ENCODE measurements around the gene CBARP.
A peak's percentile ranks its signal among the peaks of the same experiment; 100 is the strongest.

CBARP gene

DNA sequence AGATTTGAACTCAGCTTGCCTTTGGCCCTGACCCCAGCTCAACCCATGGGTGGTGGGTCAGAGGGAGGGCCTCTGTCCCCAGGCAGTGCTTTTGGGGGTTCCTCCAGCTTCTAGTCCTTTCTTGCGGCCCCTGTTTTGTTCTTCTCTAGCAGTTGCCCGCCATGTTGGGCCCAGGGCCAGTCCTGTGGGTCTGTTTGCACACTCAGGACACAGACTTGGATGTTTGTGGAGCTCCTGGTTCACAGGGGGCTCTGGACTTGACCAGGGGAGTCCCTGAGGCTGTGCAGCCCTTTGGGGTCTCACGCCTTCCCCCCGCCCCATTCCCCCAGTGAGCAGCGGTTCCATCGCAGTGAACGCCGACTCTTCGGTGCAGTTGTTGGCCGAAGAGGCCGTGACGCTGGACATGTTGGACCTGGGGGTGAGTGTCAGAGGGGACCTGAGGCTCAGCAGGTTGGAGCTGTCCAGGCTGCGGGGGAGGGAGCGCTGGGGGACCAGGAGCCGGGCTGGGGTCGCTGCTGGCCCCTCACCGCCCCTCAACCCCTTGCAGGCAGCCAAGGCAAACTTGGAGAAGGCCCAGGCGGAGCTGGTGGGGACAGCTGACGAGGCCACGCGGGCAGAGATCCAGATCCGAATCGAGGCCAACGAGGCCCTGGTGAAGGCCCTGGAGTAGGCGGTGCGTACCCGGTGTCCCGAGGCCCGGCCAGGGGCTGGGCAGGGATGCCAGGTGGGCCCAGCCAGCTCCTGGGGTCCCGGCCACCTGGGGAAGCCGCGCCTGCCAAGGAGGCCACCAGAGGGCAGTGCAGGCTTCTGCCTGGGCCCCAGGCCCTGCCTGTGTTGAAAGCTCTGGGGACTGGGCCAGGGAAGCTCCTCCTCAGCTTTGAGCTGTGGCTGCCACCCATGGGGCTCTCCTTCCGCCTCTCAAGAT is 6.2 kb upstream of the CBARP start:
- Histone ChIP-seq H3K27ac (ENCODE audit: extremely low read depth, low read depth, low read length) (peak overlapping the region; percentile 53; the same call in 1 of the 2 replicates), H3K4me3 (ENCODE audit: low read depth, low read length) (no peak overlapping the region), H3K36me3 (ENCODE audit: control insufficient read depth in 2 of 2, insufficient read depth in 1 of 2, low read length in 2 of 2) (peaks cover 0 to 11% of the 10 kb centered on the region in 2 experiments; a peak in 1 of 3 replicates), H3K4me1 (ENCODE audit: control insufficient read depth, insufficient read depth, low read length) (peaks cover 8% of the 10 kb centered on the region), H3K9me3 (ENCODE audit: control insufficient read depth, insufficient read depth, low read depth, low read length) (no peaks in the 10 kb centered on the region)
- CTCF ChIA-PET: interaction anchor here (0.6 to 5.5 kb wide), 47 partner anchors 9 to 486 kb away, joined by 3 to 299 read pairs (median 4); partner anchors contain the start of genes CIRBP, FAM174C, GPX4 and R3HDM4
- POLR2A ChIA-PET: interaction anchor here (0.5 to 7.7 kb wide), 12 partner anchors 9 to 165 kb away, joined by 3 to 231 read pairs (median 10); partner anchors contain the start of genes CIRBP, FAM174C and GPX4
- no peak for TF ChIP-seq ZNF354C (tag by site-specific recombination; IDR thresholded peaks at IDR 0.05; ENCODE audit: borderline replicate concordance, low read depth)
- TF ChIP-seq, protein P1, sequence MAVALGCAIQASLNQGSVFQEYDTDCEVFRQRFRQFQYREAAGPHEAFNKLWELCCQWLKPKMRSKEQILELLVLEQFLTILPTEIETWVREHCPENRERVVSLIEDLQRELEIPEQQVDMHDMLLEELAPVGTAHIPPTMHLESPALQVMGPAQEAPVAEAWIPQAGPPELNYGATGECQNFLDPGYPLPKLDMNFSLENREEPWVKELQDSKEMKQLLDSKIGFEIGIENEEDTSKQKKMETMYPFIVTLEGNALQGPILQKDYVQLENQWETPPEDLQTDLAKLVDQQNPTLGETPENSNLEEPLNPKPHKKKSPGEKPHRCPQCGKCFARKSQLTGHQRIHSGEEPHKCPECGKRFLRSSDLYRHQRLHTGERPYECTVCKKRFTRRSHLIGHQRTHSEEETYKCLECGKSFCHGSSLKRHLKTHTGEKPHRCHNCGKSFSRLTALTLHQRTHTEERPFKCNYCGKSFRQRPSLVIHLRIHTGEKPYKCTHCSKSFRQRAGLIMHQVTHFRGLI (tag by site-specific recombination; IDR thresholded peaks at IDR 0.05): no peak
- TF ChIP-seq OSR2 (tag by site-specific recombination; IDR thresholded peaks at IDR 0.05): 0 out of 2 replicates have a peak, but pooled peaks have one; percentile 8
- TF ChIP-seq RBAK (tag by site-specific recombination; IDR thresholded peaks at IDR 0.05): no peak
- TF ChIP-seq ZBTB1 (tag by site-specific recombination; IDR thresholded peaks at IDR 0.05): no peak
- TF ChIP-seq ZNF266 (tag by site-specific recombination; IDR thresholded peaks at IDR 0.05; ENCODE audit: low read depth): no peak
- peak; percentile 76 for TF ChIP-seq HIC1 (tag by site-specific recombination; IDR thresholded peaks at IDR 0.05)
- TF ChIP-seq ZBTB48 (tag by site-specific recombination; IDR thresholded peaks at IDR 0.05): peak; percentile 43; the same call in 1 of the 2 replicates
- TF ChIP-seq ZFP41 (tag by site-specific recombination; IDR thresholded peaks at IDR 0.05; ENCODE audit: borderline replicate concordance): no peak
- TF ChIP-seq ZNF530 (tag by site-specific recombination; IDR thresholded peaks at IDR 0.05; ENCODE audit: low read depth): no peak
- no peak for TF ChIP-seq ZNF248 (tag by site-specific recombination; IDR thresholded peaks at IDR 0.05)
- TF ChIP-seq ZNF571 (tag by site-specific recombination; IDR thresholded peaks at IDR 0.05): no peak
- TF ChIP-seq KLF8 (tag by site-specific recombination; IDR thresholded peaks at IDR 0.05): peak; percentile 66
- 0 out of 2 replicates have a peak, but pooled peaks have one; percentile 14 for TF ChIP-seq ZNF391 (tag by site-specific recombination; IDR thresholded peaks at IDR 0.05; ENCODE audit: borderline replicate concordance, low read depth)
- TF ChIP-seq GLIS2 (tag by site-specific recombination; IDR thresholded peaks at IDR 0.05): peak; percentile 51; the same call in 1 of the 2 replicates
- TF ChIP-seq ZNF792 (tag by site-specific recombination; IDR thresholded peaks at IDR 0.05): no peak
- TF ChIP-seq, protein P2, sequence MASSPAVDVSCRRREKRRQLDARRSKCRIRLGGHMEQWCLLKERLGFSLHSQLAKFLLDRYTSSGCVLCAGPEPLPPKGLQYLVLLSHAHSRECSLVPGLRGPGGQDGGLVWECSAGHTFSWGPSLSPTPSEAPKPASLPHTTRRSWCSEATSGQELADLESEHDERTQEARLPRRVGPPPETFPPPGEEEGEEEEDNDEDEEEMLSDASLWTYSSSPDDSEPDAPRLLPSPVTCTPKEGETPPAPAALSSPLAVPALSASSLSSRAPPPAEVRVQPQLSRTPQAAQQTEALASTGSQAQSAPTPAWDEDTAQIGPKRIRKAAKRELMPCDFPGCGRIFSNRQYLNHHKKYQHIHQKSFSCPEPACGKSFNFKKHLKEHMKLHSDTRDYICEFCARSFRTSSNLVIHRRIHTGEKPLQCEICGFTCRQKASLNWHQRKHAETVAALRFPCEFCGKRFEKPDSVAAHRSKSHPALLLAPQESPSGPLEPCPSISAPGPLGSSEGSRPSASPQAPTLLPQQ (tag by site-specific recombination; IDR thresholded peaks at IDR 0.05): peak; percentile 97
- TF ChIP-seq ZNF600 (tag by site-specific recombination; IDR thresholded peaks at IDR 0.05): peak; percentile 27; the same call in 1 of the 2 replicates
- peak; percentile 40; the same call in 1 of the 2 replicates for TF ChIP-seq ZNF629 (tag by site-specific recombination; IDR thresholded peaks at IDR 0.05)
- TF ChIP-seq ZNF112 (tag by site-specific recombination; IDR thresholded peaks at IDR 0.05): no peak
- TF ChIP-seq ZEB2 (tag by site-specific recombination; IDR thresholded peaks at IDR 0.05): peak; percentile 75
- TF ChIP-seq, protein P3, sequence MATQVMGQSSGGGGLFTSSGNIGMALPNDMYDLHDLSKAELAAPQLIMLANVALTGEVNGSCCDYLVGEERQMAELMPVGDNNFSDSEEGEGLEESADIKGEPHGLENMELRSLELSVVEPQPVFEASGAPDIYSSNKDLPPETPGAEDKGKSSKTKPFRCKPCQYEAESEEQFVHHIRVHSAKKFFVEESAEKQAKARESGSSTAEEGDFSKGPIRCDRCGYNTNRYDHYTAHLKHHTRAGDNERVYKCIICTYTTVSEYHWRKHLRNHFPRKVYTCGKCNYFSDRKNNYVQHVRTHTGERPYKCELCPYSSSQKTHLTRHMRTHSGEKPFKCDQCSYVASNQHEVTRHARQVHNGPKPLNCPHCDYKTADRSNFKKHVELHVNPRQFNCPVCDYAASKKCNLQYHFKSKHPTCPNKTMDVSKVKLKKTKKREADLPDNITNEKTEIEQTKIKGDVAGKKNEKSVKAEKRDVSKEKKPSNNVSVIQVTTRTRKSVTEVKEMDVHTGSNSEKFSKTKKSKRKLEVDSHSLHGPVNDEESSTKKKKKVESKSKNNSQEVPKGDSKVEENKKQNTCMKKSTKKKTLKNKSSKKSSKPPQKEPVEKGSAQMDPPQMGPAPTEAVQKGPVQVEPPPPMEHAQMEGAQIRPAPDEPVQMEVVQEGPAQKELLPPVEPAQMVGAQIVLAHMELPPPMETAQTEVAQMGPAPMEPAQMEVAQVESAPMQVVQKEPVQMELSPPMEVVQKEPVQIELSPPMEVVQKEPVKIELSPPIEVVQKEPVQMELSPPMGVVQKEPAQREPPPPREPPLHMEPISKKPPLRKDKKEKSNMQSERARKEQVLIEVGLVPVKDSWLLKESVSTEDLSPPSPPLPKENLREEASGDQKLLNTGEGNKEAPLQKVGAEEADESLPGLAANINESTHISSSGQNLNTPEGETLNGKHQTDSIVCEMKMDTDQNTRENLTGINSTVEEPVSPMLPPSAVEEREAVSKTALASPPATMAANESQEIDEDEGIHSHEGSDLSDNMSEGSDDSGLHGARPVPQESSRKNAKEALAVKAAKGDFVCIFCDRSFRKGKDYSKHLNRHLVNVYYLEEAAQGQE (tag by site-specific recombination; IDR thresholded peaks at IDR 0.05): 0 out of 2 replicates have a peak, but pooled peaks have one; percentile 7
- TF ChIP-seq IKZF3 (tag by site-specific recombination; IDR thresholded peaks at IDR 0.05): peak; percentile 55; the same call in 1 of the 2 replicates
- TF ChIP-seq, protein P4, sequence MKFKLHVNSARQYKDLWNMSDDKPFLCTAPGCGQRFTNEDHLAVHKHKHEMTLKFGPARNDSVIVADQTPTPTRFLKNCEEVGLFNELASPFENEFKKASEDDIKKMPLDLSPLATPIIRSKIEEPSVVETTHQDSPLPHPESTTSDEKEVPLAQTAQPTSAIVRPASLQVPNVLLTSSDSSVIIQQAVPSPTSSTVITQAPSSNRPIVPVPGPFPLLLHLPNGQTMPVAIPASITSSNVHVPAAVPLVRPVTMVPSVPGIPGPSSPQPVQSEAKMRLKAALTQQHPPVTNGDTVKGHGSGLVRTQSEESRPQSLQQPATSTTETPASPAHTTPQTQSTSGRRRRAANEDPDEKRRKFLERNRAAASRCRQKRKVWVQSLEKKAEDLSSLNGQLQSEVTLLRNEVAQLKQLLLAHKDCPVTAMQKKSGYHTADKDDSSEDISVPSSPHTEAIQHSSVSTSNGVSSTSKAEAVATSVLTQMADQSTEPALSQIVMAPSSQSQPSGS (tag by site-specific recombination; IDR thresholded peaks at IDR 0.05; ENCODE audit: low read depth): no peak

Measured in HEK293 (cell line).